Medulla oblongata (tissue), 1 donor: ENCODE measurements around the gene PSMC3.

Source experiments
- DNase-seq: peaks from one replicate; pipeline ENCODE4 v3.0.0-alpha.2; 2015; ENCODE audit errors: extremely low spot score

PSMC3 gene

GRCh38 chr11:47426062-47426956 lies at the start of gene PSMC3:
PSMC3 (minus strand) TSS chr11:47426439; CDS start chr11:47426279, 160 bp downstream.
- DNase-seq, result peak; percentile 98

GRCh38 chr11:47470671-47471070 lies 44.4 kb upstream of the PSMC3 start:
- no peak for DNase-seq

- no peak for DNase-seq
Observed at GRCh38 chr11:47469361-47470179, 43.3 kb upstream of the PSMC3 start.

GRCh38 chr11:47468598-47469214 lies 42.5 kb upstream of the PSMC3 start:
- DNase-seq, result no peak

GRCh38 chr11:47467357-47467756 lies 41.1 kb upstream of the PSMC3 start:
- no peak for DNase-seq

- peak; percentile 76 for DNase-seq
Observed at GRCh38 chr11:47466701-47467250, 40.5 kb upstream of the PSMC3 start.

DNA sequence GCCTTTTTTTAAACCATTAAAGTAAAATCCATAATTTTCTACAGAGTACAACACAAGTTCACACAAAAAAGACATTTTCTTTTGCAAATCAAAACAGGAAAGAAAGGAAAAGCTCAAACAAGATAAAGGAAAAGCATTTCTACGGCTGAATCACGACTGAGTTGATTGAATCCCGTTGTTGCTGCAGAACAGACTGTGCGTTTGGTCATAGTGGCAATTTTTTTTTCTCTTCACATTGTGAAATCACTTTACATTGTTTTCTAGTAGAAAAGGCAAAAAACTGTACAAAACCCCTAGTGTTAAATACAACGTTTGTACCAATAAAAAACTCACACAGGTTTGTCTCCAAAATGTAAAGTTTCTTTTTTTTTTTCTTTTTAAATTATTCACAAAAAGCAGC lies 40.0 kb upstream of the PSMC3 start:
- no peak for DNase-seq

GRCh38 chr11:47464483-47464882 lies 38.2 kb upstream of the PSMC3 start:
- no peak for DNase-seq

DNA sequence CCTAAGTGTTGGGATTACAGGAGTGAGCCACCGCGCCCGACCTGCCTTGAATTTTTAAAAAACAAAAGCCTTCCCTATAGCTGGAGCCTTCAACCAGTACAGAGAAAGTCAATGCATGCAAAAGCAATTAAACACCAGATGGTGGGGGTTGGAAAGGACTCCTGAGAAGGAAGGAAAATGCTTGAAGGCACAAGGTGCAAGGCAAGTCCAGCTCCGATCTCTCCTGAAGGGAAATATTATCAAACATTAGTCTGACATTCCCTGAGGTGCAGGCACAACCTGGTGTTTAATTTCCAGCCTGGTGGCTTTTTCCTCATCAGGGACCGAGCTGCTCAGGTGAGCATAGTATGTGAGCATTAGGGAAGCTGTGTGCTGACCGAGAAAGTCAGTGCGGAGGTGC lies 35.6 kb upstream of the PSMC3 start:
- DNase-seq, result no peak

- no peak for DNase-seq
Observed at GRCh38 chr11:47460571-47461235, 34.5 kb upstream of the PSMC3 start.

- DNase-seq, result peak; percentile 87
Observed at GRCh38 chr11:47454258-47454671, 28.0 kb upstream of the PSMC3 start.

DNA sequence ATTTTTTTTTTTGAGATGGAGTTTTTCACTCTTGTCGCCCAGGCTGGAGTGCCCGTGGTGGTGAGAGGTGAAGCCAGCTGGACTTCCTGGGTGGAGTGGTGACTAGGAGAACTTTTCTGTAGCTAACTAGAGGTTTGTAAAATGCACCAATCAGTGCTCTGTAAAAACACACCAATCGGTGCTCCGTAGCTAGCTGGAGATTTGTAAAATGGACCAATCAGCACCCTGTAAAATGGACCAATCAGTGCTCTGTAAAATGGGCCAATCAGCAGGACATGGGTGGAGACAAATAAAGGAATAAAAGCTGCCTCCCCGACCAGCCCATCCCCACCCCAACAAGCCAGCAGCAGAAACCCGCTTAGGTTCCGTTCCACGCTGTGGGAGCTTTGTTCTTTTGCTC lies 27.1 kb upstream of the PSMC3 start:
- DNase-seq, result no peak

GRCh38 chr11:47451990-47452389 lies 25.8 kb upstream of the PSMC3 start:
- no peak for DNase-seq

DNA sequence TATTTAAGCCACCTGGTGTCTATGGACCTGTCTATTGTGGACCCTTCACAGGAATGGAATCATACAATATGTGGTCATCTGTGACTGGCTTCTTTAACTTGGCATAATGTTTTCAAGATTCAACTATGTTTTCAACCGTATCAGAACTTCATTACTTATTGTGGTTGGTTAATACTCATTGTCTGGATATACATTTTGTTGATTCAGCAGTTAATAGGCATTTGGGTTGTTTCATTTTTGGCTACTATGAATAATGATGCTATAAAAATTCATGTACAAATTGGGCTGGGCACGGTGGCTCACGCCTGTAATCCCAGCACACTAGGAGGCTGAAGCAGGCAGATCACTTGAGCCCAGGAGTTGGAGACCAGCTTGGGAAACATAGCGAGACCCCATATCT lies 25.2 kb upstream of the PSMC3 start:
- no peak for DNase-seq

DNA sequence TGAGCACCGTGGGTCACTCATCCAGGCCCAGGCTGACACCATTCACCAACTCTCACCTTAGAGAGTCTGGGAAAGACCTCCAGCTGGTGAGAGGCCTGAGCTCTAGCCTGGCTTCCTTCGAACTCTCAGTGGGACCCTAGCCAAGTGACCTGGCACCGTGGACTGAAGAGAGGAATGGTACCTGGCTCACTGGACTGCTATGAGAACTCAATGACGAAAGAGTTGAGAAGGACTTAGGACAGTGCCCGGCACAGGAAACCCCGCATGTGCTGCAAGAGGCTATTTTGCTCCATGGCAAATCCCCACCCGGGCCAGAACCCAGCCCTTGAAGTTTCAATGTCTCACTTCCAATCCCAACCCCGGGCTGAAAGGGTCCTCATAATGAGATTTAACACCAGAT lies 23.3 kb upstream of the PSMC3 start:
- no peak for DNase-seq

DNA sequence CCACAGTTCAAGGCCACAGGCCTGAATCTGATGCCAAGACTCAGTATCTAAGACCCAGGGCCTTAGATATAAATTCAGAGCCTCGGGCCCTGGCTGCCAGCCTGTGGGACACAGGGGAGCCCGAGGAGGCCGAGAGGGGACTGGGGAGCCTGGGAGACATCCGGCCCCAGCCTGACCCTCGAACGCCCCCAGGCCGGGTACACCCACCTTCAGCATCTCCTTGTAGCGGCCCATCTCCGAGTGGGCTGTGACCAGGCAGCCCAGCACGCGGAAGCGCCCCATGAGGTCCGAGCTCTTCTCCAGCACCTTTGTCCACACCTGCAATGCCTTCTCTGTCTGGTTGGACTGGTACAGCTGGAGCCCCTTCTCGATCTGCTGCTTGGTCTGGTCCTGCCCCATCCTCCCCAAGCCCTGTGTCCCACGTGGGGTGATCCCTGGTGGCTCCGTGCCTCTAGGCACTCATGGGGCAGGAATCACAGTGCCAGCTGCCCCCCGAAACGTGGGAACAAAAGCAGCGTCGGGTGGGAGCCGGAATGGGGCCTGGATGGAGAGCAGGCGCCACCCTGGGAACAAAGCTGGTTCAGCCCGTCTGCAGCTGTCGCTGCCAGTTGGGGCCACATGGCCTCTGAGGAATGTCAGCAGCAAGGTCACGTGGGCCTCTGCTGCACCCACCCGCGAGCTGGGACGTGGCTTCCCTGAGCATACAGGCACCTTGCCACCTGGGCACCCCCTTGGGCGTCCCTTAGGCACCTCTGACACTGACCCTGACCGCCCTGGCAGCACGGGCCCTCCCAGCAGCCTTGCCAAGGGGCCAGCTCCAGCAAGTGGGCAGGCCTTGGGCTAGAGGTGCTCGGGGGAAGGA lies 22.6 kb upstream of the PSMC3 start, which contains the start of gene RAPSN:
TSS of gene RAPSN (minus strand) at position 571 of the 862 bp plus-strand sequence. CDS start at position 399, 172 bp downstream.
- DNase-seq, result no peak

- no peak for DNase-seq
Observed at GRCh38 chr11:47447906-47448305, 21.7 kb upstream of the PSMC3 start.

GRCh38 chr11:47446833-47447232 lies 20.6 kb upstream of the PSMC3 start:
- no peak for DNase-seq

GRCh38 chr11:47445840-47446239 lies 19.6 kb upstream of the PSMC3 start:
- no peak for DNase-seq

DNA sequence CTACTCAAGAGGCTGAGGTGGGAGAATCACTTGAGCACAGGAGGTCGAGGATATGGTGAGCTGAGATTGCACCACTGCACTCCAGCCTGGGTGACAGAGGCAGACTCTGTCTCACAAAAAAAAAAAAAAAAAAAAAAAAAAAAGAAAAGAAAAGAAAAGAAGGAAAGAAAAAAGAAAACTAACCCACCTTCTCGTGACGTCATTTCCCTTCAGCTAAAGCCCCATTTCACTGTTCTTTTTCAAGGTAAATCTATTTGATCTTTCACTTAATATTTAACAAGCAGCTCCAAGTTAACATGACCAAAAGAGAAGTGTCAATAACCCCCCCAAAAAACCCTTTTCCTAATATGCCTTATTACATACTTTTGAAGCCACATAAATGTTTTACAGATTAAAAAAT lies 17.6 kb upstream of the PSMC3 start:
- no peak for DNase-seq
